Adrenal gland (tissue), 5 donors: ENCODE results near the gene KLC1.

Source experiments
- POLR2A ChIP-seq, 2 donors: fragments of 450-650 bp; IDR thresholded peaks; one replicate each; pipeline ENCODE4 v1.6.1; 2017; ENCODE audit warnings: antibody characterized with exemption in 2 of 2, mild to moderate bottlenecking in 2 of 2, moderate library complexity in 1 of 2
- TF ChIP-seq, protein P1 (sequence below), 6 experiments: fragments of 450-650 bp in 4 of 6; fragments of 200-600 bp in 2 of 6; sonication (generic) in 1 of 6; IDR thresholded peaks; 1 replicate in 5 of 6; 2 replicates in 1 of 6; pipeline versions ENCODE4 v1.5.1 to v1.8.0; 2016 to 2021; ENCODE audit warnings: antibody characterized with exemption in 6 of 6, mild to moderate bottlenecking in 2 of 6, moderate library complexity in 1 of 6
- donor health status: DM: no; HTN: no; CAD: no.

DNA sequence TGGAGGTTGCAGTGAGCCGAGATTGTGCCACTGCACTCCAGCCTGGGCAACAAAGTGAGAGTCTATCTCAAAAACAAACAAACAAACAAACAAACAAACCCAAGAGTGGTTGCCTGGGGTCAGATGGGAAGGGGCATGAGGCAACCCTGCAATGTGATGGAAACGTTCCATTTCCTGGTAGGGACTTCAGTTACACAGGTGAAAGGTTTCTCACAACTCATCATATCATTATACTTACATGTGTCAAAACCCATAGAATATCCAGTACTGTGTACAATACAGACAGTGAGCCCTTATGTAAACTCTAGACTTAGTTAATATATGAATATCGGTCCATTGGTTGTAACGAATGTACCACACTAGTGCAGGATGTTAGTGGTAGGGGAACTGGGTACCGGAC lies 7.2 kb upstream of the KLC1 start:
- TF ChIP-seq, protein P1, sequence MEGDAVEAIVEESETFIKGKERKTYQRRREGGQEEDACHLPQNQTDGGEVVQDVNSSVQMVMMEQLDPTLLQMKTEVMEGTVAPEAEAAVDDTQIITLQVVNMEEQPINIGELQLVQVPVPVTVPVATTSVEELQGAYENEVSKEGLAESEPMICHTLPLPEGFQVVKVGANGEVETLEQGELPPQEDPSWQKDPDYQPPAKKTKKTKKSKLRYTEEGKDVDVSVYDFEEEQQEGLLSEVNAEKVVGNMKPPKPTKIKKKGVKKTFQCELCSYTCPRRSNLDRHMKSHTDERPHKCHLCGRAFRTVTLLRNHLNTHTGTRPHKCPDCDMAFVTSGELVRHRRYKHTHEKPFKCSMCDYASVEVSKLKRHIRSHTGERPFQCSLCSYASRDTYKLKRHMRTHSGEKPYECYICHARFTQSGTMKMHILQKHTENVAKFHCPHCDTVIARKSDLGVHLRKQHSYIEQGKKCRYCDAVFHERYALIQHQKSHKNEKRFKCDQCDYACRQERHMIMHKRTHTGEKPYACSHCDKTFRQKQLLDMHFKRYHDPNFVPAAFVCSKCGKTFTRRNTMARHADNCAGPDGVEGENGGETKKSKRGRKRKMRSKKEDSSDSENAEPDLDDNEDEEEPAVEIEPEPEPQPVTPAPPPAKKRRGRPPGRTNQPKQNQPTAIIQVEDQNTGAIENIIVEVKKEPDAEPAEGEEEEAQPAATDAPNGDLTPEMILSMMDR (IDR thresholded peaks at IDR 0.05) = no peak
- TF ChIP-seq POLR2A (IDR thresholded peaks at IDR 0.05) = no peak
